GM11168 (cell line): ENCODE measurements around the gene KBTBD3.
"Not testable (repeated sequence)": the region's sequence is repeated elsewhere in the genome, so short reads cannot be mapped to it uniquely, and the experiment has no call there.

Source experiments
- in situ Hi-C: fragments of 300-500 bp; cut with MboI; formaldehyde crosslinking; loops from one replicate; pipeline ENCODE4 v1.12.0; 2022; ENCODE audit warnings: low sequenced_read_pairs; ENCODE audit not compliant: unreplicated experiment

KBTBD3 gene

DNA sequence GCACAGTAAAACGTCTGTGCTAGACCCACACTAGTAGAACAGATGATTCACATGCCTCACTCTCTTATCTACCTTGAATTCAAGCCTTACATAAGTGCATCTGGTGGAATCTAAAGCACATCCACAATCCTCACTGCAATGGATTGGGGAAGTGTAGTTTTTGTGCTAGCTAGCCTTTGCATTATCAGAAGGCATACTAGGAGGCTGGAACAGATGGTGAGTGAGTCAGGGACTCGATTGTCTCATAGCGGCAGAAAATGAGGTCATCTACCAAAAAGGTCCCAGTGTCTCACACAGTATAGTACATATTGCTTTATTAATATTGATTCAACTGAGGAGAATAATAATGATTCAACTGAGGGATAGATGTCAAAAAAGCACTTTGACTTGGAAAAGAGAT lies 64.4 kb downstream of the KBTBD3 start:
- in situ Hi-C loops: no loop called here

DNA sequence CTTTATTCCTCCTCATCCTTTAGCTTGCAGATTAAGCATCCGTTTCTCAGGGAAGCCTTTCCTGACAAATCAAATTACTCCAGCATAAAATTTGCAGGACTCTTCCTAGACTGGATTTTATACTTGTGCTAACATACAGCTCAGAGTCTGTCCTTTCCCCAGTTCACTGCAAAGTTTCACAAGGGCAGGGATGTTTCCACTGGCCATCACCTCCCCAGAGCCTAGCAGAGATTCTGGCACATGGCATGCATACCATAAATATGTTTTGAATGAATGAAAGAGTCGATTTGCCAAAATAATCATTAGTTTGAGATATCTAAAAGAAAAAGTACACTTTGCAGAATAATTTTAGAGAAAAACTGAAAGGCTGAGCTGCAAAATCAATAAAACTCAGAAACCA lies 65.7 kb downstream of the KBTBD3 start:
- in situ Hi-C loops: no loop called here

DNA sequence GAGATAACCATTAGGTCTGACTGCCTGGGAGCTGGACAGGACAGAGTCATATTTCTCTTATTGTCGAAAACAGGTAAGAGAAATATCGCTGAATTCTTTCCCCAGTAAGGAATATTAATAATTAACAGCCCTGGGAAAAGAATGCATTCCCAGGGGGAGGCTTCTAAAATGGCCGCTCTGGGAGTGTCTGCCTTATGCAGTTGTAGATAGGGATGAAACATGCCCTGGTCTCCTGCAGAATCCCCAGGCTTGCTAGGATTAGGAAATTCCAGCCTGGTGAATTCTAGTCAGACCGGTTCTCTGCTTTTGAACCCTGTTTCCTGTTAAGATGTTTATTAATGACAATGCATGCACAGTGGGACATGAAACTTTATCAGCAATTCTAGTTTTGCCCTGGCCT lies 74.1 kb downstream of the KBTBD3 start:
- in situ Hi-C loops: not testable (repeated sequence)

DNA sequence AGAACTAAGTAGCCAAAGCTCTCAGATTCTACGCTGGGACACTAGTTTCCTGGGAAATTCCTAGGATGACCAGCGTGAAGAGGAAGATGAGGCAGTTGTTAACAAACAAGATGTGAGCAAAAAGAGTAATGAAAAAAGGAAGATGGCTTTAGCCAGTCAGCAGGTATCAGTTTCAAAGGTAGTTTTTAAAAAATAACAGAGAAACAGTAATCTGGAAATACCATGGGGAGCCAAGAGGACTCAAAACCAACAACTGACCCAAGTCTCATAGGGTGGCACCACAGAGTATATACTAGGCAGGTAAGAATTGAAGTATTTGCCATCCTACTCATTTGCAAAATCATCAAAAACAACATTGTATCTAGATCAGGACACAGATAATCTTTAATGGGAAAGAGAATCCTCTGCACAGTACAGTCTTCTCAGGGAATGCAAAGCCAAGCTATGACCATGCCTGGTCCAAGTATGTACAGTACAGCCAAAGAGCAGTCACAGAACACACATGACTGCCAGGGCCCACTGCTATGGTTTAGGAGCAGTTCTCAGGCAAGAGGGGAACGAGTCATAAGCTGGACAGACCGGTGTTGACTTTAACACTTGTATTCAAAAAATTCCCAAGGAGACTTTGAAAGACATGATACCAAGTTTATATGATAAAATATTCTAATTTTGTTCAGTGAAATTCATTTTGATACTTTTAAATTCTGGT lies 75.7 kb downstream of the KBTBD3 start:
- in situ Hi-C loops: no loop called here
